Nephron (organoid): ENCODE results near the gene CNR2.
"Not testable (repeated sequence)": the region's sequence is repeated elsewhere in the genome, so short reads cannot be mapped to it uniquely, and the experiment has no call there.

Experiments used
- H3K27ac Mint-ChIP-seq, 3 experiments: 2 replicates each; pipeline ENCODE4 v1.8.0; 2020; ENCODE audit warnings: mixed read lengths in 3 of 3, mild to moderate bottlenecking in 2 of 3, moderate library complexity in 1 of 3
- H3K27me3 Mint-ChIP-seq: 2 replicates; pipeline ENCODE4 v1.8.0; 2021; ENCODE audit warnings: low read depth, mild to moderate bottlenecking, moderate library complexity, mixed read lengths
- H3K36me3 Mint-ChIP-seq: 2 replicates; pipeline ENCODE4 v1.8.0; 2020; ENCODE audit warnings: low read depth, mixed read lengths
- H3K4me1 Mint-ChIP-seq: 2 replicates; pipeline ENCODE4 v1.8.0; 2020; ENCODE audit warnings: mixed read lengths
- H3K4me3 Mint-ChIP-seq, 3 experiments: 2 replicates each; pipeline ENCODE4 v1.8.0; 2020; ENCODE audit warnings: mild to moderate bottlenecking in 3 of 3, mixed read lengths in 3 of 3, moderate library complexity in 2 of 3
- H3K9me3 Mint-ChIP-seq: 2 replicates; pipeline ENCODE4 v1.8.0; 2020; ENCODE audit warnings: mixed read lengths
- CTCF ChIP-seq, 3 experiments: fragments of 200-600 bp; sonication (generic); IDR thresholded peaks; one replicate each; pipeline ENCODE4 v1.5.0; 2021; ENCODE audit warnings: antibody characterized with exemption in 3 of 3; ENCODE audit not compliant: unreplicated experiment in 3 of 3

CNR2 gene

GRCh38 chr1:23913212-23913880, at the start of gene CNR2:
CNR2 (minus strand) TSS chr1:23913362; CDS start chr1:23875617, 37,745 bp downstream.
- Mint-ChIP-seq H3K27ac (no peak within 1 kb of the TSS), H3K4me1 (peaks cover 5% of the 10 kb centered on the region), H3K9me3 (no peaks in the 10 kb centered on the region), H3K4me3 (no peak within 1 kb of the TSS), H3K27me3 (peaks cover 4% of the 10 kb centered on the region), H3K36me3 (no peaks in the 10 kb centered on the region)
- TF ChIP-seq CTCF (IDR thresholded peaks at IDR 0.05; ENCODE audit: unreplicated experiment in 3 of 3) = no peak

- Mint-ChIP-seq H3K27ac (peak overlapping the region; percentile 99 to 100 (median 100)), H3K27me3 (no peaks in the 10 kb centered on the region), H3K4me3 (peak overlapping the region; percentile 89 to 100 (median 100)), H3K4me1 (peaks cover 47% of the 10 kb centered on the region), H3K36me3 (peaks cover 51% of the 10 kb centered on the region), H3K9me3 (no peaks in the 10 kb centered on the region)
- TF ChIP-seq CTCF (IDR thresholded peaks at IDR 0.05; ENCODE audit: unreplicated experiment in 3 of 3) = no peak
Observed at GRCh38 chr1:23960291-23961020, 47.3 kb upstream of the CNR2 start.

- H3K36me3 Mint-ChIP-seq = peaks cover 44% of the 10 kb centered on the region
- no peak for TF ChIP-seq CTCF (IDR thresholded peaks at IDR 0.05; ENCODE audit: unreplicated experiment in 3 of 3)
- peaks cover 53% of the 10 kb centered on the region for H3K4me1 Mint-ChIP-seq
- H3K27me3 Mint-ChIP-seq = no peaks in the 10 kb centered on the region
- H3K9me3 Mint-ChIP-seq = no peaks in the 10 kb centered on the region
- H3K27ac Mint-ChIP-seq = peak within 1 kb of the TSS; percentile 99 to 100 (median 100)
- H3K4me3 Mint-ChIP-seq = peak within 1 kb of the TSS; percentile 89 to 100 (median 100)
Observed at GRCh38 chr1:23959461-23960290, 46.5 kb upstream of the CNR2 start, which contains the start of gene PNRC2. PNRC2 (plus strand) TSS chr1:23959828; CDS start chr1:23961458, 1,630 bp downstream.

GRCh38 chr1:23958810-23959460, 45.8 kb upstream of the CNR2 start:
- Mint-ChIP-seq H3K27ac (peak overlapping the region; percentile 99 to 100 (median 100)), H3K36me3 (peaks cover 36% of the 10 kb centered on the region), H3K4me1 (peaks cover 45% of the 10 kb centered on the region), H3K4me3 (peak overlapping the region; percentile 89 to 100 (median 100)), H3K27me3 (no peaks in the 10 kb centered on the region), H3K9me3 (no peaks in the 10 kb centered on the region)
- TF ChIP-seq CTCF (IDR thresholded peaks at IDR 0.05; ENCODE audit: unreplicated experiment in 3 of 3) = peak; percentile 22 to 40 (median 26)

- Mint-ChIP-seq H3K4me3 (peak overlapping the region; percentile 89 to 100 (median 100)), H3K36me3 (peaks cover 32% of the 10 kb centered on the region), H3K27ac (peak overlapping the region; percentile 99 to 100 (median 100)), H3K4me1 (peaks cover 47% of the 10 kb centered on the region)
- not testable (repeated sequence) for H3K27me3 Mint-ChIP-seq, H3K9me3 Mint-ChIP-seq
Observed at GRCh38 chr1:23958040-23958809, 45.1 kb upstream of the CNR2 start.
